Effector memory CD8-positive, alpha-beta T cell (primary cell): ENCODE measurements around the gene APOC4.

Source experiments
- ATAC-seq: fragments of 150-1000 bp; cut with Tn5 transposase; replicated peaks from 2 replicates; pipeline ENCODE4 v1.10.0; 2021; ENCODE audit warnings: mild to moderate bottlenecking, moderate library complexity
- DNase-seq, 3 experiments: peaks; one replicate each; pipeline ENCODE4 v3.0.0; 2021
- H3K27ac Mint-ChIP-seq, 2 donors: one replicate each; pipeline ENCODE4 v1.8.0; 2022; ENCODE audit warnings: mild to moderate bottlenecking in 2 of 2, mixed read lengths in 2 of 2, moderate library complexity in 2 of 2
- H3K27me3 Mint-ChIP-seq, 2 donors: one replicate each; pipeline ENCODE4 v1.8.0; 2022; ENCODE audit warnings: mixed read lengths in 2 of 2
- H3K36me3 Mint-ChIP-seq: one replicate; pipeline ENCODE4 v1.8.0; 2022; ENCODE audit warnings: mild to moderate bottlenecking, moderate library complexity, mixed read lengths; ENCODE audit not compliant: insufficient read depth
- H3K4me1 Mint-ChIP-seq, 2 donors: one replicate each; pipeline ENCODE4 v1.8.0; 2022; ENCODE audit warnings: low read depth in 2 of 2, mixed read lengths in 2 of 2
- H3K4me3 Mint-ChIP-seq, 2 donors: one replicate each; pipeline ENCODE4 v1.8.0; 2022; ENCODE audit warnings: mild to moderate bottlenecking in 2 of 2, mixed read lengths in 2 of 2, moderate library complexity in 2 of 2
- H3K9me3 Mint-ChIP-seq, 2 donors: one replicate each; pipeline ENCODE4 v1.8.0; 2022; ENCODE audit warnings: mixed read lengths in 2 of 2

Gene APOC4

GRCh38 chr19:44984005-44984404 lies 42.0 kb downstream of the APOC4 start:
- H3K9me3 Mint-ChIP-seq: no peaks in the 10 kb centered on the region
- H3K27me3 Mint-ChIP-seq: no peaks in the 10 kb centered on the region
- H3K27ac Mint-ChIP-seq: peak overlapping the region in 1 of 2 donors; percentile 65

DNA sequence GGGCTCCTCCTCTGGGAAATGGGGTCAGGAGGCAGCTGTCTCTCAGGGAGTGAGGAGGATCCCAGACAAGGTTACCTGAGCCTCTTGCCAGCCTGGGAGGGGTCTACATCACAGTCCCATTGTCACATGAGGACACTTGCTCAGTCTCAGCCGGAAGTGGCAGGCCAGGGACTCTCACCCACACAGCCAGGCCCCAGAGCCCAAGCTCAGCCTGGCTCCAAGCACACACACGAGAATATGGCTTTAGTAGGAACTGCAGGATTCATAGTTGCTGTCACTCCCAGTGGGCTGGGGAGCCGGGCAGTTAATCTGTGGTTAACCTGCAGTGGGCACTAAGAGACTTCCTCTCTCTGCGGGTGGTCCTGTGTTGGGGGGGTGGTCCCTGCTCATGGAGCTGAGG lies 43.4 kb downstream of the APOC4 start:
- peaks cover 51% of the 10 kb centered on the region for H3K36me3 Mint-ChIP-seq
- H3K9me3 Mint-ChIP-seq: no peaks in the 10 kb centered on the region
- H3K27me3 Mint-ChIP-seq: no peaks in the 10 kb centered on the region
- peak overlapping the region; percentile 59 to 77 for H3K27ac Mint-ChIP-seq
- peaks cover 2 to 5% of the 10 kb centered on the region in 2 donors for H3K4me1 Mint-ChIP-seq
- ATAC-seq: no peak
- no peak overlapping the region for H3K4me3 Mint-ChIP-seq
- no peak for DNase-seq

More at GRCh38 chr19:44984005-44984404, 42.0 kb downstream of the APOC4 start:
- peaks cover 59% of the 10 kb centered on the region for H3K36me3 Mint-ChIP-seq
- no peak overlapping the region for H3K4me3 Mint-ChIP-seq
- peaks cover 2% of the 10 kb centered on the region in 2 donors for H3K4me1 Mint-ChIP-seq
- ATAC-seq (no peak), DNase-seq (no peak)

GRCh38 chr19:44986389-44986788 lies 44.4 kb downstream of the APOC4 start:
- H3K4me3 Mint-ChIP-seq: no peak overlapping the region
- H3K36me3 Mint-ChIP-seq: peaks cover 47% of the 10 kb centered on the region
- DNase-seq (no peak), ATAC-seq (no peak)
- H3K27ac Mint-ChIP-seq: peak overlapping the region; percentile 59 to 77
- H3K27me3 Mint-ChIP-seq: no peaks in the 10 kb centered on the region
- peaks cover 2 to 5% of the 10 kb centered on the region in 2 donors for H3K4me1 Mint-ChIP-seq
- H3K9me3 Mint-ChIP-seq: no peaks in the 10 kb centered on the region

- Mint-ChIP-seq H3K4me1 (peaks cover 2 to 5% of the 10 kb centered on the region in 2 donors), H3K9me3 (no peaks in the 10 kb centered on the region), H3K36me3 (peaks cover 44% of the 10 kb centered on the region), H3K4me3 (no peak overlapping the region), H3K27me3 (no peaks in the 10 kb centered on the region), H3K27ac (peak overlapping the region in 1 of 2 donors; percentile 59)
- ATAC-seq: no peak
- DNase-seq: no peak
Measured at GRCh38 chr19:44987148-44987675, 45.2 kb downstream of the APOC4 start.

- H3K27ac Mint-ChIP-seq: no peak overlapping the region
- H3K4me3 Mint-ChIP-seq: no peak overlapping the region
- H3K9me3 Mint-ChIP-seq: no peaks in the 10 kb centered on the region
- H3K4me1 Mint-ChIP-seq: peaks cover 2 to 5% of the 10 kb centered on the region in 2 donors
- no peak for DNase-seq
- H3K36me3 Mint-ChIP-seq: peaks cover 35% of the 10 kb centered on the region
- no peaks in the 10 kb centered on the region for H3K27me3 Mint-ChIP-seq
- no peak for ATAC-seq
Measured at GRCh38 chr19:44988273-44988672, 46.2 kb downstream of the APOC4 start.

DNA sequence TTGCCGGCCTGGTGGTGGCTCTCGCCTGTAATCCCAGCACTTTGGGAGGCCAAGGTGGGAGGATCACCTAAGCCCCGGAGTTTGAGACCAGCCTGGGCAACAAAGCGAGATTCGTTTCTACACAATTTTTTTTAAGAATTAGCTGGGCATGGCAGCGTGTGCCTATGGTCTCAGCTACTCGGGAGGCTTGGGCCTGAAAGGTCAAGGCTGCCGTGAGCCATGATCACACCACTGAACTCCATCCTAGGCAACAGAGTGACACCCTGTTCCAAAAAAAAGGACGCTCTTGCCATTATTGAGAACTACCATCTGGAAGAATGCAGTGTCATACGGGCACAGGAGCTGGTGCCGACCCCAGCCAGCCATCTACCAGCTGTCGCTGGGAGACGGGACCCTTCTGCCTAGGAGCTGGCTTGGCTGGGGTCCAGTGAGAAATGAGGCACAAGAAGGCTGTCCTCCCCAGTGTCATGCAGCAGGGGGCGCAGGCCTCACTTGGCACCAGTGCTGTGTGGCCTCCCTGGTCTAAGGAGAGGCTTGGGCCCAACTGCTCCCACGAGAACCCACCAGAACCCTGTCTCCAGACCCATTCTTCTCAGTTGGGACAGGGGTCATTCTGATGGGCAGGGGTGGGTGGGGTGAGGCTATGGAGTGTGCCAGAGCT lies 47.0 kb downstream of the APOC4 start:
- DNase-seq (peak; percentile 59 to 70 (median 60)), ATAC-seq (peak; percentile 90)
- Mint-ChIP-seq H3K4me3 (no peak overlapping the region), H3K4me1 (peaks cover 2 to 5% of the 10 kb centered on the region in 2 donors), H3K27me3 (no peaks in the 10 kb centered on the region), H3K27ac (peak overlapping the region in 1 of 2 donors; percentile 55), H3K9me3 (no peaks in the 10 kb centered on the region), H3K36me3 (peaks cover 30% of the 10 kb centered on the region)

- H3K27ac Mint-ChIP-seq: no peak overlapping the region
- H3K4me1 Mint-ChIP-seq: peaks cover 2 to 5% of the 10 kb centered on the region in 2 donors
- no peaks in the 10 kb centered on the region for H3K9me3 Mint-ChIP-seq
- no peak overlapping the region for H3K4me3 Mint-ChIP-seq
- no peaks in the 10 kb centered on the region for H3K27me3 Mint-ChIP-seq
- ATAC-seq (no peak), DNase-seq (no peak)
- peaks cover 27% of the 10 kb centered on the region for H3K36me3 Mint-ChIP-seq
Measured at GRCh38 chr19:44990459-44990858, 48.4 kb downstream of the APOC4 start.

- Mint-ChIP-seq H3K9me3 (no peaks in the 10 kb centered on the region), H3K27ac (peak overlapping the region in 1 of 2 donors; percentile 82), H3K4me3 (no peak overlapping the region)
Measured at GRCh38 chr19:44990966-44991365, 48.9 kb downstream of the APOC4 start.

GRCh38 chr19:44992336-44993163 lies 50.5 kb downstream of the APOC4 start:
- Mint-ChIP-seq H3K9me3 (no peaks in the 10 kb centered on the region), H3K4me1 (peaks cover 2 to 5% of the 10 kb centered on the region in 2 donors), H3K27me3 (no peaks in the 10 kb centered on the region), H3K36me3 (peaks cover 19% of the 10 kb centered on the region), H3K4me3 (no peak overlapping the region), H3K27ac (peak overlapping the region; percentile 56 to 82)
- ATAC-seq (no peak), DNase-seq (no peak)

More at GRCh38 chr19:44990966-44991365, 48.9 kb downstream of the APOC4 start:
- ATAC-seq (no peak), DNase-seq (no peak)
- peaks cover 27% of the 10 kb centered on the region for H3K36me3 Mint-ChIP-seq
- H3K4me1 Mint-ChIP-seq: peaks cover 2 to 5% of the 10 kb centered on the region in 2 donors
- no peaks in the 10 kb centered on the region for H3K27me3 Mint-ChIP-seq

DNA sequence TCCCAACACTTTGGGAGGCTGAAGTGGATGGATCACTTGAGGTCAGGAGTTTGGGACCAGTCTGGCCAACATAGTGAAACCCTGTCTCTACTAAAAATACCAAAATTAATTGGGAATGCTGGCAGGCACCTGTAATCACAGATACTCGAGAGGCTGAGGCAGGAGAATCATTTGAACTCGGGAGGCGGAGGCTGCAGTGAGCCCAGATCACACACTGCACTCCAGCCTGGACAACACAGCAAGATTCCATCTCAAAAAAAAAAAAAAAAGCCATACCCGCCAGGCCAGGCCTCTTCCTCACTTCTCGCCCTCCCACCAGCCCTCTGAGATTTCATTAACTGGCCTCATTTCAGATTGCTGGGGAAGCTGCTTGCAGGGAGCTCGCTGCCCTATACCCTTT lies 51.5 kb downstream of the APOC4 start:
- Mint-ChIP-seq H3K36me3 (peaks cover 16% of the 10 kb centered on the region), H3K4me1 (peaks cover 0 to 5% of the 10 kb centered on the region in 2 donors), H3K9me3 (no peaks in the 10 kb centered on the region), H3K27me3 (no peaks in the 10 kb centered on the region), H3K27ac (no peak overlapping the region), H3K4me3 (no peak overlapping the region)
- ATAC-seq (no peak), DNase-seq (no peak)

GRCh38 chr19:44993926-44994537 lies 52.0 kb downstream of the APOC4 start:
- H3K36me3 Mint-ChIP-seq: peaks cover 13% of the 10 kb centered on the region
- DNase-seq (no peak), ATAC-seq (no peak)
- peak overlapping the region; percentile 16 to 59 for H3K27ac Mint-ChIP-seq
- H3K4me1 Mint-ChIP-seq: peaks cover 0 to 2% of the 10 kb centered on the region in 2 donors
- no peak overlapping the region for H3K4me3 Mint-ChIP-seq
- no peaks in the 10 kb centered on the region for H3K27me3 Mint-ChIP-seq
- H3K9me3 Mint-ChIP-seq: no peaks in the 10 kb centered on the region
